PC-3 (cell line): ENCODE results near the gene HOXB9. TPM values are rescaled to one million over a fixed set of nuclear protein-coding genes. Genes with fewer than 3 reads are reported as not detected.

Source experiments
- ATAC-seq: fragments of 200-7000 bp; cut with Tn5 transposase; 2 replicates; pipeline ENCODE4 v1.9.1; 2020; ENCODE audit warnings: mild to moderate bottlenecking, moderate library complexity
- BruUV-seq: library from RNA; stranded (reverse); fragments of 400-500 nt; replicated peaks from 2 replicates; lab custom pipeline; 2021; lab: Mats Ljungman, UMichigan
- CTCF ChIA-PET: fragments of 300-600 bp; sonication (Branson Sonifier 250); formaldehyde crosslinking; loops from one replicate; lab custom pipeline; 2022; ENCODE audit warnings: antibody characterized with exemption; lab: Charles Lee
- POLR2A ChIA-PET: fragments of 300-600 bp; sonication (Branson Sonifier 250); formaldehyde crosslinking; loops from one replicate; lab custom pipeline; 2022; ENCODE audit warnings: antibody characterized with exemption; ENCODE audit not compliant: unreplicated experiment; lab: Charles Lee
- DNase-seq: peaks from one replicate; pipeline ENCODE4 v3.0.0-alpha.2; 2015
- H2AFZ ChIP-seq: fragments of 300-600 bp; sonication (generic); 2 replicates; pipeline ENCODE4 v1.6.0; 2016; ENCODE audit warnings: antibody characterized with exemption, low read length
- H3F3A ChIP-seq: fragments of 300-600 bp; sonication (generic); one replicate; pipeline ENCODE4 v1.6.0; 2017; ENCODE audit warnings: antibody characterized with exemption, low read length, control low read depth, mild to moderate bottlenecking; ENCODE audit not compliant: unreplicated experiment
- H3K27ac ChIP-seq: fragments of 300-600 bp; sonication (generic); 2 replicates; pipeline ENCODE4 v1.5.1; 2016; ENCODE audit warnings: mild to moderate bottlenecking, low read length
- H3K27me3 ChIP-seq: fragments of 300-600 bp; sonication (generic); 2 replicates; pipeline ENCODE4 v1.6.1; 2016; ENCODE audit warnings: low read length, mixed read lengths
- H3K36me3 ChIP-seq: fragments of 300-600 bp; sonication (generic); 2 replicates; pipeline ENCODE4 v1.6.1; 2016; ENCODE audit warnings: low read depth, mixed run types, low read length, mixed read lengths
- H3K4me1 ChIP-seq: fragments of 300-600 bp; sonication (generic); 2 replicates; pipeline ENCODE4 v1.5.1; 2016; ENCODE audit warnings: low read length; ENCODE audit not compliant: insufficient read depth
- H3K4me2 ChIP-seq: fragments of 300-600 bp; sonication (generic); 2 replicates; pipeline ENCODE4 v1.6.0; 2016; ENCODE audit warnings: low read length
- H3K4me3 ChIP-seq: fragments of 300-600 bp; sonication (generic); 2 replicates; pipeline ENCODE4 v1.5.1; 2016; ENCODE audit warnings: mild to moderate bottlenecking, low read length, mixed read lengths
- H3K79me2 ChIP-seq: fragments of 300-600 bp; sonication (generic); 2 replicates; pipeline ENCODE4 v1.6.1; 2017; ENCODE audit warnings: low read length, mixed read lengths
- H3K9ac ChIP-seq: fragments of 300-600 bp; sonication (generic); 2 replicates; pipeline ENCODE4 v1.6.0; 2016; ENCODE audit warnings: mild to moderate bottlenecking, low read length
- H3K9me2 ChIP-seq: fragments of 300-600 bp; sonication (generic); replicated peaks from 2 replicates; pipeline ENCODE4 v1.6.1; 2016; ENCODE audit warnings: mixed run types, low read length, mixed read lengths
- H3K9me3 ChIP-seq: fragments of 300-600 bp; sonication (generic); 2 replicates; pipeline ENCODE4 v1.6.1; 2016; ENCODE audit warnings: low read length, mixed read lengths
- H4K20me1 ChIP-seq: fragments of 300-600 bp; sonication (generic); 2 replicates; pipeline ENCODE4 v1.6.1; 2016; ENCODE audit warnings: low read length, mixed read lengths
- CTCF ChIP-seq: fragments of 300-600 bp; sonication (generic); conservative IDR thresholded peaks from 2 replicates; pipeline ENCODE4 v1.5.1; 2017; ENCODE audit warnings: antibody characterized with exemption, low read depth, mild to moderate bottlenecking, low read length
- EZH2 ChIP-seq: fragments of 300-600 bp; sonication (generic); IDR thresholded peaks from one replicate; pipeline ENCODE4 v1.6.1; 2017; ENCODE audit warnings: antibody characterized with exemption, mild to moderate bottlenecking, low read length; ENCODE audit not compliant: unreplicated experiment
- EZH2phosphoT487 ChIP-seq: fragments of 300-600 bp; sonication (generic); IDR thresholded peaks from 2 replicates; pipeline ENCODE4 v1.6.1; 2018; ENCODE audit warnings: mild to moderate bottlenecking, antibody characterized with exemption, low read length, borderline replicate concordance
- intact Hi-C: fragments of 100-400 bp; cut with micrococcal nuclease; formaldehyde crosslinking; loops from 2 replicates; pipeline ENCODE4 v1.9.0; 2023
- total RNA-seq: library from RNA; depleted of rRNA; stranded (reverse); fragments of >200 nt; gene quantifications from 2 replicates; pipeline ENCODE4 v1.2.3, GENCODE V29; 2014

The HOXB9 gene
- total RNA-seq, 1 experiment from 2014 or later = 7.0 TPM

GRCh38 chr17:48633266-48633677 is 7.1 kb upstream of the HOXB9 start:
- intact Hi-C loops = no loop called here
- TF ChIP-seq EZH2phosphoT487 (no peak), CTCF (no peak), EZH2 (no peak)

GRCh38 chr17:48632579-48633265 is 6.6 kb upstream of the HOXB9 start:
- BruUV-seq = no TSS peak
- Histone ChIP-seq H3K36me3 (no peaks in the 10 kb centered on the region), H3K4me2 (no peak overlapping the region), H3K4me1 (peaks cover 10% of the 10 kb centered on the region; the same call in 1 of the 2 replicates), H3F3A (no peaks in the 10 kb centered on the region), H3K9me3 (no peaks in the 10 kb centered on the region), H3K4me3 (no peak overlapping the region), H3K79me2 (no peaks in the 10 kb centered on the region), H3K27ac (no peak overlapping the region), H2AFZ (no peak overlapping the region), H3K27me3 (peaks cover 46% of the 10 kb centered on the region), H3K9me2 (no peaks in the 10 kb centered on the region), H3K9ac (no peak overlapping the region), H4K20me1 (no peaks in the 10 kb centered on the region)
- intact Hi-C loops = no loop called here
- TF ChIP-seq EZH2 (no peak), CTCF (no peak), EZH2phosphoT487 (no peak)
- POLR2A ChIA-PET = interaction anchor here (0.6 kb wide), 1 partner anchor 241 kb away, joined by 3 read pairs; no protein-coding TSS in a partner anchor
- DNase-seq (no peak), ATAC-seq (no peak)
- CTCF ChIA-PET = no interaction called here

More at GRCh38 chr17:48633266-48633677, 7.1 kb upstream of the HOXB9 start:
- H3K27me3 ChIP-seq = peaks cover 40% of the 10 kb centered on the region
- H3K4me2 ChIP-seq = no peak overlapping the region
- ATAC-seq (no peak), DNase-seq (no peak)
- no peaks in the 10 kb centered on the region for H4K20me1 ChIP-seq
- ChIA-PET CTCF (no interaction called here), POLR2A (no interaction called here)
- no peaks in the 10 kb centered on the region for H3F3A ChIP-seq
- no peaks in the 10 kb centered on the region for H3K79me2 ChIP-seq
- H3K9me3 ChIP-seq = no peaks in the 10 kb centered on the region
- BruUV-seq = no TSS peak
- H3K4me1 ChIP-seq = peaks cover 13% of the 10 kb centered on the region; the same call in 1 of the 2 replicates
- H3K36me3 ChIP-seq = no peaks in the 10 kb centered on the region
- no peak overlapping the region for H3K9ac ChIP-seq
- no peak overlapping the region for H3K27ac ChIP-seq
- no peak overlapping the region for H2AFZ ChIP-seq
- no peaks in the 10 kb centered on the region for H3K9me2 ChIP-seq
- no peak overlapping the region for H3K4me3 ChIP-seq
